ENCODE measurements around the gene POLR1B. TPM values are rescaled to one million over a fixed set of nuclear protein-coding genes. Genes with fewer than 3 reads are reported as not detected.

Gene POLR1B
- total RNA-seq, 1 donor: 10.5 TPM

- no peak overlapping the region for H3K27ac ChIP-seq (ENCODE audit: low read depth, low read length)
- peaks cover 4% of the 10 kb centered on the region for H3K36me3 ChIP-seq (ENCODE audit: insufficient read depth, low read length)
- no peak overlapping the region for H3K4me2 ChIP-seq (ENCODE audit: insufficient read depth, low read length)
- no peaks in the 10 kb centered on the region for H3K9me3 ChIP-seq (ENCODE audit: low read depth, low read length)
- DNase-seq (ENCODE audit: insufficient read length, low spot score, missing footprints): peak; percentile 30
- no peaks in the 10 kb centered on the region for H3K79me2 ChIP-seq (ENCODE audit: insufficient read depth, low read length)
- no peaks in the 10 kb centered on the region for H3K27me3 ChIP-seq (ENCODE audit: insufficient read depth, low read length)
- H2AFZ ChIP-seq (ENCODE audit: low read length): no peak overlapping the region
- H3K4me3 ChIP-seq (ENCODE audit: insufficient read depth, low read length): no peak overlapping the region
- H3K4me1 ChIP-seq (ENCODE audit: insufficient read depth, low read length): no peaks in the 10 kb centered on the region
- no peaks in the 10 kb centered on the region for H4K20me1 ChIP-seq (ENCODE audit: insufficient read depth, low read length)
- TF ChIP-seq CTCF (IDR thresholded peaks at IDR 0.05; ENCODE audit: extremely low read depth, low read depth, low read length): no peak
Observed at GRCh38 chr2:112593736-112594135, 51.5 kb downstream of the POLR1B start.

GRCh38 chr2:112597537-112598322, 55.5 kb downstream of the POLR1B start:
- no peaks in the 10 kb centered on the region for H3K36me3 ChIP-seq (ENCODE audit: insufficient read depth, low read length)
- no peaks in the 10 kb centered on the region for H3K9me3 ChIP-seq (ENCODE audit: low read depth, low read length)
- H3K79me2 ChIP-seq (ENCODE audit: insufficient read depth, low read length): no peaks in the 10 kb centered on the region
- DNase-seq (ENCODE audit: insufficient read length, low spot score, missing footprints): no peak
- no peak overlapping the region for H3K27ac ChIP-seq (ENCODE audit: low read depth, low read length)
- no peak overlapping the region for H3K4me2 ChIP-seq (ENCODE audit: insufficient read depth, low read length)
- H3K4me3 ChIP-seq (ENCODE audit: insufficient read depth, low read length): no peak overlapping the region
- no peaks in the 10 kb centered on the region for H4K20me1 ChIP-seq (ENCODE audit: insufficient read depth, low read length)
- no peak for TF ChIP-seq CTCF (IDR thresholded peaks at IDR 0.05; ENCODE audit: extremely low read depth, low read depth, low read length)
- H2AFZ ChIP-seq (ENCODE audit: low read length): no peak overlapping the region
- H3K4me1 ChIP-seq (ENCODE audit: insufficient read depth, low read length): peaks cover 8% of the 10 kb centered on the region
- H3K27me3 ChIP-seq (ENCODE audit: insufficient read depth, low read length): no peaks in the 10 kb centered on the region

DNA sequence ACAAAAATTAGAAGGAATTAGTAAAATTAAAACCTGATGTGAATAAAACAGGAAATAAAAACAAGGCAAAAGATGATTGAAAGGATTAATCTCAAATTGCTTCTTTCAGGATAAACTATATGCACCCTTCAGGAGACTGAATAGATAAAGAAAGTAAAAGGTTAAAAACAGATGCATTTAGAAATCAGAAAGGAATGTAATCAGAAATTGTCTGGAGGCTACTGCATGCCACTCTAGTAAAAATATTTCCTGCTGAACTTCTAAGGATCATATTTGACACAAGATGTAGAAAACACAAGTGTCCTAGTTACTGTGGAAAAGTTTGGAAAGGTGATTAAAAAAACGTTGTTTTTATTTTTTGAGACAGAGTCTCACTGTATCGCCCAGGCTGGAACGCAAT, 58.4 kb downstream of the POLR1B start:
- no peak overlapping the region for H3K27ac ChIP-seq (ENCODE audit: low read depth, low read length)
- peaks cover 8% of the 10 kb centered on the region for H3K4me1 ChIP-seq (ENCODE audit: insufficient read depth, low read length)
- no peaks in the 10 kb centered on the region for H3K27me3 ChIP-seq (ENCODE audit: insufficient read depth, low read length)
- no peak for TF ChIP-seq CTCF (IDR thresholded peaks at IDR 0.05; ENCODE audit: extremely low read depth, low read depth, low read length)
- no peaks in the 10 kb centered on the region for H4K20me1 ChIP-seq (ENCODE audit: insufficient read depth, low read length)
- H3K9me3 ChIP-seq (ENCODE audit: low read depth, low read length): no peaks in the 10 kb centered on the region
- H3K36me3 ChIP-seq (ENCODE audit: insufficient read depth, low read length): no peaks in the 10 kb centered on the region
- H2AFZ ChIP-seq (ENCODE audit: low read length): no peak overlapping the region
- no peaks in the 10 kb centered on the region for H3K79me2 ChIP-seq (ENCODE audit: insufficient read depth, low read length)
- peak overlapping the region; percentile 77 for H3K4me2 ChIP-seq (ENCODE audit: insufficient read depth, low read length)
- no peak overlapping the region for H3K4me3 ChIP-seq (ENCODE audit: insufficient read depth, low read length)
- peak; percentile 45 for DNase-seq (ENCODE audit: insufficient read length, low spot score, missing footprints)

GRCh38 chr2:112601754-112602153, 59.5 kb downstream of the POLR1B start:
- H3K4me1 ChIP-seq (ENCODE audit: insufficient read depth, low read length): peaks cover 8% of the 10 kb centered on the region
- H3K4me3 ChIP-seq (ENCODE audit: insufficient read depth, low read length): no peak overlapping the region
- no peaks in the 10 kb centered on the region for H4K20me1 ChIP-seq (ENCODE audit: insufficient read depth, low read length)
- H3K4me2 ChIP-seq (ENCODE audit: insufficient read depth, low read length): no peak overlapping the region
- DNase-seq (ENCODE audit: insufficient read length, low spot score, missing footprints): no peak
- H3K79me2 ChIP-seq (ENCODE audit: insufficient read depth, low read length): no peaks in the 10 kb centered on the region
- no peak for TF ChIP-seq CTCF (IDR thresholded peaks at IDR 0.05; ENCODE audit: extremely low read depth, low read depth, low read length)
- no peaks in the 10 kb centered on the region for H3K27me3 ChIP-seq (ENCODE audit: insufficient read depth, low read length)
- no peak overlapping the region for H3K27ac ChIP-seq (ENCODE audit: low read depth, low read length)
- H3K9me3 ChIP-seq (ENCODE audit: low read depth, low read length): no peaks in the 10 kb centered on the region
- H3K36me3 ChIP-seq (ENCODE audit: insufficient read depth, low read length): no peaks in the 10 kb centered on the region
- H2AFZ ChIP-seq (ENCODE audit: low read length): no peak overlapping the region

Measured in osteoblast (primary cell).